ENCODE results near the gene TMEM88. TPM values are rescaled to one million over a fixed set of nuclear protein-coding genes. Genes with fewer than 3 reads are reported as not detected.

Gene TMEM88
- total and polyA plus RNA-seq, 2 of the 13 experiments (the other 11 are each of a cell fraction or from before 2014, with no cell fraction given), result 0.31 to 0.66 TPM

DNA sequence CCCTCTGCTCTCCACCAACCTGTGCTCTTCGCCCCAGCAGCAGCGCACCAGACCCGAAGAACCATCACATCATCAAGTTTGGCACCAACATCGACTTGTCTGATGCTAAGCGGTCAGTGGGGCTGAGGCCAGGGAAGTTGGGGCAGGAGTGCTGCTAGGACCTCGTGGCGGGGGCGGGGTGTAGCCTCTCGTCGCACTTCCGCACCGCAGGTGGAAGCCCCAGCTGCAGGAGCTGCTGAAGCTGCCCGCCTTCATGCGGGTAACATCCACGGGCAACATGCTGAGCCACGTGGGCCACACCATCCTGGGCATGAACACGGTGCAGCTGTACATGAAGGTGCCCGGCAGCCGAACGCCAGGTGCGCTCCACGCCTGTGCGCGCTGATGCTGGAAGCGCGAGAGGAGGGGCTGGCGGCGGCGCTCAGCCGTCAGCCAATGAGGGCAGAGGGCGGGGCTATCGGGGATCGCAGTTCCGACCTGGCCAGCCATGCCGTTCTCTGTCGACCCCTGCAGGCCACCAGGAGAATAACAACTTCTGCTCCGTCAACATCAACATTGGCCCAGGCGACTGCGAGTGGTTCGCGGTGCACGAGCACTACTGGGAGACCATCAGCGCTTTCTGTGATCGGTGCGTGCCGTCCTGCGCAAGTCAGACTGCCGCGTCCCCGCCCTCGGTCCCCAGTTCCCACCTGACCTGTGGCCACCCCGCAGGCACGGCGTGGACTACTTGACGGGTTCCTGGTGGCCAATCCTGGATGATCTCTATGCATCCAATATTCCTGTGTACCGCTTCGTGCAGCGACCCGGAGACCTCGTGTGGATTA lies 3.2 kb upstream of the TMEM88 start (continued):
- TF ChIP-seq, protein P1, sequence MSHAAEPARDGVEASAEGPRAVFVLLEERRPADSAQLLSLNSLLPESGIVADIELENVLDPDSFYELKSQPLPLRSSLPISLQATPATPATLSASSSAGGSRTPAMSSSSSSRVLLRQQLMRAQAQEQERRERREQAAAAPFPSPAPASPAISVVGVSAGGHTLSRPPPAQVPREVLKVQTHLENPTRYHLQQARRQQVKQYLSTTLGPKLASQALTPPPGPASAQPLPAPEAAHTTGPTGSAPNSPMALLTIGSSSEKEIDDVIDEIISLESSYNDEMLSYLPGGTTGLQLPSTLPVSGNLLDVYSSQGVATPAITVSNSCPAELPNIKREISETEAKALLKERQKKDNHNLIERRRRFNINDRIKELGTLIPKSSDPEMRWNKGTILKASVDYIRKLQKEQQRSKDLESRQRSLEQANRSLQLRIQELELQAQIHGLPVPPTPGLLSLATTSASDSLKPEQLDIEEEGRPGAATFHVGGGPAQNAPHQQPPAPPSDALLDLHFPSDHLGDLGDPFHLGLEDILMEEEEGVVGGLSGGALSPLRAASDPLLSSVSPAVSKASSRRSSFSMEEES (CRISPR knock-in tag; IDR thresholded peaks at IDR 0.05), result peak; percentile 31; the same call in 1 of the 2 replicates
- no peak for TF ChIP-seq ZNF282 (IDR thresholded peaks at IDR 0.05; ENCODE audit: partially characterized antibody)
- no peak for TF ChIP-seq JUN (CRISPR knock-in tag; IDR thresholded peaks at IDR 0.05)
- TF ChIP-seq, protein P2, sequence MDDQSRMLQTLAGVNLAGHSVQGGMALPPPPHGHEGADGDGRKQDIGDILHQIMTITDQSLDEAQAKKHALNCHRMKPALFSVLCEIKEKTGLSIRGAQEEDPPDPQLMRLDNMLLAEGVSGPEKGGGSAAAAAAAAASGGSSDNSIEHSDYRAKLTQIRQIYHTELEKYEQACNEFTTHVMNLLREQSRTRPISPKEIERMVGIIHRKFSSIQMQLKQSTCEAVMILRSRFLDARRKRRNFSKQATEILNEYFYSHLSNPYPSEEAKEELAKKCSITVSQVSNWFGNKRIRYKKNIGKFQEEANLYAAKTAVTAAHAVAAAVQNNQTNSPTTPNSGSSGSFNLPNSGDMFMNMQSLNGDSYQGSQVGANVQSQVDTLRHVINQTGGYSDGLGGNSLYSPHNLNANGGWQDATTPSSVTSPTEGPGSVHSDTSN (CRISPR knock-in tag; IDR thresholded peaks at IDR 0.05; ENCODE audit: borderline replicate concordance), result no peak
- TF ChIP-seq, protein P3, sequence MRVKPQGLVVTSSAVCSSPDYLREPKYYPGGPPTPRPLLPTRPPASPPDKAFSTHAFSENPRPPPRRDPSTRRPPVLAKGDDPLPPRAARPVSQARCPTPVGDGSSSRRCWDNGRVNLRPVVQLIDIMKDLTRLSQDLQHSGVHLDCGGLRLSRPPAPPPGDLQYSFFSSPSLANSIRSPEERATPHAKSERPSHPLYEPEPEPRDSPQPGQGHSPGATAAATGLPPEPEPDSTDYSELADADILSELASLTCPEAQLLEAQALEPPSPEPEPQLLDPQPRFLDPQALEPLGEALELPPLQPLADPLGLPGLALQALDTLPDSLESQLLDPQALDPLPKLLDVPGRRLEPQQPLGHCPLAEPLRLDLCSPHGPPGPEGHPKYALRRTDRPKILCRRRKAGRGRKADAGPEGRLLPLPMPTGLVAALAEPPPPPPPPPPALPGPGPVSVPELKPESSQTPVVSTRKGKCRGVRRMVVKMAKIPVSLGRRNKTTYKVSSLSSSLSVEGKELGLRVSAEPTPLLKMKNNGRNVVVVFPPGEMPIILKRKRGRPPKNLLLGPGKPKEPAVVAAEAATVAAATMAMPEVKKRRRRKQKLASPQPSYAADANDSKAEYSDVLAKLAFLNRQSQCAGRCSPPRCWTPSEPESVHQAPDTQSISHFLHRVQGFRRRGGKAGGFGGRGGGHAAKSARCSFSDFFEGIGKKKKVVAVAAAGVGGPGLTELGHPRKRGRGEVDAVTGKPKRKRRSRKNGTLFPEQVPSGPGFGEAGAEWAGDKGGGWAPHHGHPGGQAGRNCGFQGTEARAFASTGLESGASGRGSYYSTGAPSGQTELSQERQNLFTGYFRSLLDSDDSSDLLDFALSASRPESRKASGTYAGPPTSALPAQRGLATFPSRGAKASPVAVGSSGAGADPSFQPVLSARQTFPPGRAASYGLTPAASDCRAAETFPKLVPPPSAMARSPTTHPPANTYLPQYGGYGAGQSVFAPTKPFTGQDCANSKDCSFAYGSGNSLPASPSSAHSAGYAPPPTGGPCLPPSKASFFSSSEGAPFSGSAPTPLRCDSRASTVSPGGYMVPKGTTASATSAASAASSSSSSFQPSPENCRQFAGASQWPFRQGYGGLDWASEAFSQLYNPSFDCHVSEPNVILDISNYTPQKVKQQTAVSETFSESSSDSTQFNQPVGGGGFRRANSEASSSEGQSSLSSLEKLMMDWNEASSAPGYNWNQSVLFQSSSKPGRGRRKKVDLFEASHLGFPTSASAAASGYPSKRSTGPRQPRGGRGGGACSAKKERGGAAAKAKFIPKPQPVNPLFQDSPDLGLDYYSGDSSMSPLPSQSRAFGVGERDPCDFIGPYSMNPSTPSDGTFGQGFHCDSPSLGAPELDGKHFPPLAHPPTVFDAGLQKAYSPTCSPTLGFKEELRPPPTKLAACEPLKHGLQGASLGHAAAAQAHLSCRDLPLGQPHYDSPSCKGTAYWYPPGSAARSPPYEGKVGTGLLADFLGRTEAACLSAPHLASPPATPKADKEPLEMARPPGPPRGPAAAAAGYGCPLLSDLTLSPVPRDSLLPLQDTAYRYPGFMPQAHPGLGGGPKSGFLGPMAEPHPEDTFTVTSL (CRISPR knock-in tag; IDR thresholded peaks at IDR 0.05; ENCODE audit: borderline replicate concordance), result no peak
- TF ChIP-seq NFYC (CRISPR knock-in tag; IDR thresholded peaks at IDR 0.05), result peak; percentile 81
- TF ChIP-seq ZFAT (CRISPR knock-in tag; conservative IDR thresholded peaks at IDR 0.05), result no peak
- TF ChIP-seq, protein P4, sequence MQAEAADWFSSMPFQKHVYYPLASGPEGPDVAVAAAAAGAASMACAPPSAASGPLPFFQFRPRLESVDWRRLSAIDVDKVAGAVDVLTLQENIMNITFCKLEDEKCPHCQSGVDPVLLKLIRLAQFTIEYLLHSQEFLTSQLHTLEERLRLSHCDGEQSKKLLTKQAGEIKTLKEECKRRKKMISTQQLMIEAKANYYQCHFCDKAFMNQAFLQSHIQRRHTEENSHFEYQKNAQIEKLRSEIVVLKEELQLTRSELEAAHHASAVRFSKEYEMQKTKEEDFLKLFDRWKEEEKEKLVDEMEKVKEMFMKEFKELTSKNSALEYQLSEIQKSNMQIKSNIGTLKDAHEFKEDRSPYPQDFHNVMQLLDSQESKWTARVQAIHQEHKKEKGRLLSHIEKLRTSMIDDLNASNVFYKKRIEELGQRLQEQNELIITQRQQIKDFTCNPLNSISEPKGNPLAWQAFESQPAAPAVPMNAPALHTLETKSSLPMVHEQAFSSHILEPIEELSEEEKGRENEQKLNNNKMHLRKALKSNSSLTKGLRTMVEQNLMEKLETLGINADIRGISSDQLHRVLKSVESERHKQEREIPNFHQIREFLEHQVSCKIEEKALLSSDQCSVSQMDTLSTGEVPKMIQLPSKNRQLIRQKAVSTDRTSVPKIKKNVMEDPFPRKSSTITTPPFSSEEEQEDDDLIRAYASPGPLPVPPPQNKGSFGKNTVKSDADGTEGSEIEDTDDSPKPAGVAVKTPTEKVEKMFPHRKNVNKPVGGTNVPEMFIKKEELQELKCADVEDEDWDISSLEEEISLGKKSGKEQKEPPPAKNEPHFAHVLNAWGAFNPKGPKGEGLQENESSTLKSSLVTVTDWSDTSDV (CRISPR knock-in tag; IDR thresholded peaks at IDR 0.05), result 0 out of 2 replicates have a peak, but pooled peaks have one; percentile 19
- TF ChIP-seq NFKBIZ (CRISPR knock-in tag; IDR thresholded peaks at IDR 0.05), result 0 out of 2 replicates have a peak, but pooled peaks have one; percentile 48
- no peak for TF ChIP-seq SSRP1 (CRISPR knock-in tag; IDR thresholded peaks at IDR 0.05)
- no peak for TF ChIP-seq ZNF672 (CRISPR knock-in tag; IDR thresholded peaks at IDR 0.05)
- TF ChIP-seq ISX (CRISPR knock-in tag; conservative IDR thresholded peaks at IDR 0.05), result no peak
- TF ChIP-seq KMT2A (CRISPR knock-in tag; IDR thresholded peaks at IDR 0.05), result peak; percentile 57; the same call in 1 of the 2 replicates
- TF ChIP-seq, protein P5, sequence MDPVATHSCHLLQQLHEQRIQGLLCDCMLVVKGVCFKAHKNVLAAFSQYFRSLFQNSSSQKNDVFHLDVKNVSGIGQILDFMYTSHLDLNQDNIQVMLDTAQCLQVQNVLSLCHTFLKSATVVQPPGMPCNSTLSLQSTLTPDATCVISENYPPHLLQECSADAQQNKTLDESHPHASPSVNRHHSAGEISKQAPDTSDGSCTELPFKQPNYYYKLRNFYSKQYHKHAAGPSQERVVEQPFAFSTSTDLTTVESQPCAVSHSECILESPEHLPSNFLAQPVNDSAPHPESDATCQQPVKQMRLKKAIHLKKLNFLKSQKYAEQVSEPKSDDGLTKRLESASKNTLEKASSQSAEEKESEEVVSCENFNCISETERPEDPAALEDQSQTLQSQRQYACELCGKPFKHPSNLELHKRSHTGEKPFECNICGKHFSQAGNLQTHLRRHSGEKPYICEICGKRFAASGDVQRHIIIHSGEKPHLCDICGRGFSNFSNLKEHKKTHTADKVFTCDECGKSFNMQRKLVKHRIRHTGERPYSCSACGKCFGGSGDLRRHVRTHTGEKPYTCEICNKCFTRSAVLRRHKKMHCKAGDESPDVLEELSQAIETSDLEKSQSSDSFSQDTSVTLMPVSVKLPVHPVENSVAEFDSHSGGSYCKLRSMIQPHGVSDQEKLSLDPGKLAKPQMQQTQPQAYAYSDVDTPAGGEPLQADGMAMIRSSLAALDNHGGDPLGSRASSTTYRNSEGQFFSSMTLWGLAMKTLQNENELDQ (CRISPR knock-in tag; IDR thresholded peaks at IDR 0.05; ENCODE audit: borderline replicate concordance), result no peak
- TF ChIP-seq FOXJ3 (CRISPR knock-in tag; IDR thresholded peaks at IDR 0.05; ENCODE audit: borderline replicate concordance), result no peak

Data from HepG2 (cell line).